Hepatocyte (in vitro differentiated cells): ENCODE data around the gene FSHR. TPM values are rescaled to one million over a fixed set of nuclear protein-coding genes. Genes with fewer than 3 reads are reported as not detected.

Experiments used
- DNase-seq: peaks from one replicate; pipeline ENCODE4 v3.0.0-alpha.2; 2016; ENCODE audit warnings: low spot score
- H2AFZ ChIP-seq: fragments of 200-600 bp; sonication (generic); 2 replicates; pipeline ENCODE4 v1.6.0; 2016; ENCODE audit warnings: antibody characterized with exemption, mild to moderate bottlenecking
- H3K27ac ChIP-seq: fragments of 200-600 bp; sonication (generic); 2 replicates; pipeline ENCODE4 v1.5.1; 2016; ENCODE audit warnings: mild to moderate bottlenecking
- H3K27me3 ChIP-seq: fragments of 200-600 bp; sonication (generic); 2 replicates; pipeline ENCODE4 v1.6.1; 2016
- H3K36me3 ChIP-seq: fragments of 200-600 bp; sonication (generic); replicated peaks from 2 replicates; pipeline ENCODE4 v1.5.1; 2016; ENCODE audit warnings: low read depth; ENCODE audit not compliant: insufficient read depth
- H3K4me1 ChIP-seq: fragments of 200-600 bp; sonication (generic); 2 replicates; pipeline ENCODE4 v1.5.1; 2016; ENCODE audit warnings: mild to moderate bottlenecking, moderate library complexity; ENCODE audit not compliant: insufficient read depth
- H3K4me2 ChIP-seq: fragments of 200-600 bp; sonication (generic); 2 replicates; pipeline ENCODE4 v1.6.0; 2016
- H3K4me3 ChIP-seq: fragments of 200-600 bp; sonication (generic); 2 replicates; pipeline ENCODE4 v1.5.1; 2016; ENCODE audit warnings: mild to moderate bottlenecking
- H3K79me2 ChIP-seq: fragments of 200-600 bp; sonication (generic); 2 replicates; pipeline ENCODE4 v1.6.0; 2017; ENCODE audit warnings: mild to moderate bottlenecking
- H3K9me2 ChIP-seq: fragments of 200-600 bp; sonication (generic); replicated peaks from 2 replicates; pipeline ENCODE4 v1.6.0; 2017; ENCODE audit warnings: mild to moderate bottlenecking; ENCODE audit not compliant: insufficient read depth
- H3K9me3 ChIP-seq: fragments of 200-600 bp; sonication (generic); 2 replicates; pipeline ENCODE4 v1.5.1; 2016; ENCODE audit warnings: low read depth, mild to moderate bottlenecking
- H4K20me1 ChIP-seq: fragments of 200-600 bp; sonication (generic); 2 replicates; pipeline ENCODE4 v1.6.0; 2016; ENCODE audit warnings: mild to moderate bottlenecking; ENCODE audit not compliant: insufficient read depth, poor library complexity, severe bottlenecking
- CTCF ChIP-seq: fragments of 200-600 bp; sonication (generic); IDR thresholded peaks from 2 replicates; pipeline ENCODE4 v1.5.1; 2016; ENCODE audit warnings: antibody characterized with exemption, mild to moderate bottlenecking; ENCODE audit not compliant: poor library complexity
- EZH2 ChIP-seq: fragments of 200-600 bp; sonication (generic); IDR thresholded peaks from 2 replicates; pipeline ENCODE4 v1.6.1; 2016; ENCODE audit warnings: antibody characterized with exemption, mild to moderate bottlenecking, borderline replicate concordance
- EZH2phosphoT487 ChIP-seq: fragments of 200-600 bp; sonication (generic); IDR thresholded peaks from one replicate; pipeline ENCODE4 v1.6.1; 2018; ENCODE audit warnings: antibody characterized with exemption, mild to moderate bottlenecking, low read depth, moderate library complexity; ENCODE audit not compliant: unreplicated experiment, severe bottlenecking
- WGBS: methylation state at CpG from one replicate; pipeline ENCODE4 v1.1.6; 2016; ENCODE audit warnings: low lambda C conversion rate; ENCODE audit errors: missing lambda C conversion rate; 5-methylcytosine and 5-hydroxymethylcytosine counted together
- polyA plus RNA-seq: library from polyadenylated mRNA; unstranded; fragments of >200 nt; fragmentation: Nextera tagmentation; extraction: Ambion mirVana; gene quantifications from 2 replicates; pipeline ENCODE4 v1.2.1, GENCODE V29; 2016
- total RNA-seq: library from RNA; depleted of rRNA; stranded (reverse); fragments of >200 nt; gene quantifications from 2 replicates; pipeline ENCODE4 v1.2.3, GENCODE V29; 2014

The FSHR gene
- total and polyA plus RNA-seq, 2 experiments from 2014 or later: 0.20 to 0.40 TPM

- DNase-seq: no peak
- Histone ChIP-seq H3K4me2 (no peak overlapping the region), H3K9me3 (no peaks in the 10 kb centered on the region), H3K27me3 (no peaks in the 10 kb centered on the region), H3K79me2 (no peaks in the 10 kb centered on the region), H2AFZ (no peak overlapping the region), H3K27ac (no peak overlapping the region), H3K36me3 (no peaks in the 10 kb centered on the region), H4K20me1 (no peaks in the 10 kb centered on the region), H3K9me2 (no peaks in the 10 kb centered on the region), H3K4me1 (no peaks in the 10 kb centered on the region), H3K4me3 (no peak overlapping the region)
- WGBS: 73% methylated on average over 3 of the region's 3 CpGs
- TF ChIP-seq CTCF (no peak), EZH2 (no peak), EZH2phosphoT487 (no peak)
Measured at GRCh38 chr2:49108851-49109250, 45.5 kb downstream of the FSHR start.

- no peak overlapping the region for H3K4me2 ChIP-seq
- no peaks in the 10 kb centered on the region for H3K79me2 ChIP-seq
- no peaks in the 10 kb centered on the region for H4K20me1 ChIP-seq
- WGBS: 75% methylated on average over 3 of the region's 3 CpGs
- no peak overlapping the region for H3K27ac ChIP-seq
- no peaks in the 10 kb centered on the region for H3K9me2 ChIP-seq
- H2AFZ ChIP-seq: no peak overlapping the region
- no peak overlapping the region for H3K4me3 ChIP-seq
- H3K9me3 ChIP-seq: no peaks in the 10 kb centered on the region
- H3K36me3 ChIP-seq: no peaks in the 10 kb centered on the region
- H3K27me3 ChIP-seq: no peaks in the 10 kb centered on the region
- no peak for DNase-seq
- TF ChIP-seq EZH2phosphoT487: no peak
- no peak for TF ChIP-seq CTCF
- no peak for TF ChIP-seq EZH2
- no peaks in the 10 kb centered on the region for H3K4me1 ChIP-seq
Measured at GRCh38 chr2:49108436-49108835, 45.9 kb downstream of the FSHR start.

- Histone ChIP-seq H3K36me3 (no peaks in the 10 kb centered on the region), H3K4me2 (no peak overlapping the region), H3K79me2 (no peaks in the 10 kb centered on the region), H3K4me3 (no peak overlapping the region), H3K9me2 (no peaks in the 10 kb centered on the region), H3K9me3 (no peaks in the 10 kb centered on the region), H3K4me1 (no peaks in the 10 kb centered on the region), H3K27ac (no peak overlapping the region), H3K27me3 (no peaks in the 10 kb centered on the region), H4K20me1 (no peaks in the 10 kb centered on the region), H2AFZ (no peak overlapping the region)
- DNase-seq: no peak
- TF ChIP-seq EZH2 (no peak), CTCF (no peak), EZH2phosphoT487 (no peak)
- WGBS: 81% methylated on average over 2 of the region's 2 CpGs
Measured at GRCh38 chr2:49105506-49105905, 48.8 kb downstream of the FSHR start.

GRCh38 chr2:49102146-49102545 is 52.2 kb downstream of the FSHR start:
- no peaks in the 10 kb centered on the region for H3K4me1 ChIP-seq
- WGBS: 81% methylated on average over 1 of the region's 1 CpG
- no peak for DNase-seq
- H3K27me3 ChIP-seq: no peaks in the 10 kb centered on the region
- no peak overlapping the region for H2AFZ ChIP-seq
- no peaks in the 10 kb centered on the region for H4K20me1 ChIP-seq
- no peaks in the 10 kb centered on the region for H3K36me3 ChIP-seq
- no peak overlapping the region for H3K4me2 ChIP-seq
- no peaks in the 10 kb centered on the region for H3K9me3 ChIP-seq
- H3K27ac ChIP-seq: no peak overlapping the region
- H3K79me2 ChIP-seq: no peaks in the 10 kb centered on the region
- TF ChIP-seq EZH2 (no peak), CTCF (no peak), EZH2phosphoT487 (no peak)
- H3K4me3 ChIP-seq: no peak overlapping the region
- no peaks in the 10 kb centered on the region for H3K9me2 ChIP-seq
